Measurements from ENCODE around the gene SLC44A1. TPM values are rescaled to one million over a fixed set of nuclear protein-coding genes. Genes with fewer than 3 reads are reported as not detected.

Gene SLC44A1
- total and polyA plus RNA-seq, 2 of the 13 experiments (the other 11 are each of a cell fraction or from before 2014, with no cell fraction given), result 21.4 to 40.8 TPM

DNA sequence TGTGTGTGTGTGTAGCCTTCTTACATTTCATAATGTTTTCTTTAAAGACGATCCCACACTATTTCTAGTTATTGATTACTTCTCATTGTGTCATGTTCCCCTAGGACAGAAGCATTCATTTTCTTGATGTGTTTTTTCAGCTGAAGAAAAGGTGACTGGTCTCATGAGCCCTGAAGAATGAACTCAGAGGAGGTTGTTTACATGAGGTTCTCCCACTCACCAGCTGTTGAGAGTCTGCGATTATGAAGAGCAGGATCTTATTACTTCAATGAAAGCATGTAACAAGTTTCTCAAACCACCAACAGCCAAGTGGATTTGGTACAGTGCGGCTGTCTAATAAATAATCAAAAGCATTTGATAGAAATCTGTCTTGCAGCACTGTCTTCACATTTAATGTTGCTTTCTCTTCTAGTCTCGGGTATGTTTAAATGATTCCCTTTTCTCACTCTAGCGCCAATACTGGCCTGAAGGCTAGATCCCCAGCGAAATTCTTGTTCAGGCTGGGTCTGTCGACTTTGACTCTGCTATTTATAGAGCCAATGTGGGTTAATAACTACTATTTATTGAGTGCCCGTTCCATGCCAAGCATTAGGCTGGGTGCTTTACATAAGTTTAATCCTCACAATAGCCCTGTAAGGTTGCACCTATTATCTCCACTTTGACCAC, 193.8 kb downstream of the SLC44A1 start (continued):
- TF ChIP-seq, protein P1, sequence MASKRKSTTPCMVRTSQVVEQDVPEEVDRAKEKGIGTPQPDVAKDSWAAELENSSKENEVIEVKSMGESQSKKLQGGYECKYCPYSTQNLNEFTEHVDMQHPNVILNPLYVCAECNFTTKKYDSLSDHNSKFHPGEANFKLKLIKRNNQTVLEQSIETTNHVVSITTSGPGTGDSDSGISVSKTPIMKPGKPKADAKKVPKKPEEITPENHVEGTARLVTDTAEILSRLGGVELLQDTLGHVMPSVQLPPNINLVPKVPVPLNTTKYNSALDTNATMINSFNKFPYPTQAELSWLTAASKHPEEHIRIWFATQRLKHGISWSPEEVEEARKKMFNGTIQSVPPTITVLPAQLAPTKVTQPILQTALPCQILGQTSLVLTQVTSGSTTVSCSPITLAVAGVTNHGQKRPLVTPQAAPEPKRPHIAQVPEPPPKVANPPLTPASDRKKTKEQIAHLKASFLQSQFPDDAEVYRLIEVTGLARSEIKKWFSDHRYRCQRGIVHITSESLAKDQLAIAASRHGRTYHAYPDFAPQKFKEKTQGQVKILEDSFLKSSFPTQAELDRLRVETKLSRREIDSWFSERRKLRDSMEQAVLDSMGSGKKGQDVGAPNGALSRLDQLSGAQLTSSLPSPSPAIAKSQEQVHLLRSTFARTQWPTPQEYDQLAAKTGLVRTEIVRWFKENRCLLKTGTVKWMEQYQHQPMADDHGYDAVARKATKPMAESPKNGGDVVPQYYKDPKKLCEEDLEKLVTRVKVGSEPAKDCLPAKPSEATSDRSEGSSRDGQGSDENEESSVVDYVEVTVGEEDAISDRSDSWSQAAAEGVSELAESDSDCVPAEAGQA (IDR thresholded peaks at IDR 0.05; ENCODE audit: low read depth), result no peak
- TF ChIP-seq, protein P1 (CRISPR knock-in tag; IDR thresholded peaks at IDR 0.05; ENCODE audit: borderline replicate concordance), result no peak
- TF ChIP-seq ZSCAN31 (CRISPR knock-in tag; IDR thresholded peaks at IDR 0.05; ENCODE audit: low read depth), result no peak
- TF ChIP-seq ZNF570 (CRISPR knock-in tag; IDR thresholded peaks at IDR 0.05; ENCODE audit: borderline replicate concordance), result no peak
- no peak for TF ChIP-seq ZZZ3 (CRISPR knock-in tag; IDR thresholded peaks at IDR 0.05; ENCODE audit: borderline replicate concordance)
- TF ChIP-seq, protein P2, sequence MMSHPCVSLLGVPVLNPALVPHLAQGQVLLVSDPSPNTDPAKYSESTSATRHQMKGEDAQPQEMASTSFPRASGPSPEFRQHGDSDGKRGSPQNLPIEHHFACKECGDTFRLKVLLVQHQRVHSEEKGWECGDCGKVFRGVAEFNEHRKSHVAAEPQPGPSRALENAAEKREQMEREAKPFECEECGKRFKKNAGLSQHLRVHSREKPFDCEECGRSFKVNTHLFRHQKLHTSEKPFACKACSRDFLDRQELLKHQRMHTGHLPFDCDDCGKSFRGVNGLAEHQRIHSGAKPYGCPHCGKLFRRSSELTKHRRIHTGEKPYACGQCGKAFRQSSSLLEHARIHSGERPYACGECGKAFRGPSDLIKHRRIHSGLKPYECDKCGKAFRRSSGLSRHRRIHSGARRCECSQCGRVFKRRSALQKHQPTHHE (CRISPR knock-in tag; IDR thresholded peaks at IDR 0.05; ENCODE audit: borderline replicate concordance), result no peak
